ENCODE measurements around the gene KIF26A.

The KIF26A gene

DNA sequence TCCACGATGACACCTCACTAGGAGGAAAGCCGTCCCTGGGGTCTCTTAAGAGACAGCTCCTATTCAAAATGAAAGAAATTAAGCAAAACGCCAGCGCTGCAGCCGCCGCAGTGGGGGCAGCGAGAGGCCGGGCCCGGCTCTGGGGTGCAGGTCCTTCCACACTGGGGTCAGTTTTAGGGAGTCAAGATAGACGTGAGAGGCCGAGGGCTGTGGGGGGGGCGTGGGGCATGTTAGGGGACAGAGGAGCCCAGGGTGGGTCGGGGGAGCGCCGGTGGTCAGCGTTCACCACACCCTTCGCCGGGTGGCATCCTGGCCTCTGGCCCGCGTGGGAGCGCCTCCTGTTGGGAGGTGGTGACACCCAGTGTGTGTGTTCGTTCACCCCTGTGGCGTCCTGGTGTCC, 25.7 kb downstream of the KIF26A start:
- H3K27ac ChIP-seq: no peak overlapping the region
- TF ChIP-seq, protein P1, sequence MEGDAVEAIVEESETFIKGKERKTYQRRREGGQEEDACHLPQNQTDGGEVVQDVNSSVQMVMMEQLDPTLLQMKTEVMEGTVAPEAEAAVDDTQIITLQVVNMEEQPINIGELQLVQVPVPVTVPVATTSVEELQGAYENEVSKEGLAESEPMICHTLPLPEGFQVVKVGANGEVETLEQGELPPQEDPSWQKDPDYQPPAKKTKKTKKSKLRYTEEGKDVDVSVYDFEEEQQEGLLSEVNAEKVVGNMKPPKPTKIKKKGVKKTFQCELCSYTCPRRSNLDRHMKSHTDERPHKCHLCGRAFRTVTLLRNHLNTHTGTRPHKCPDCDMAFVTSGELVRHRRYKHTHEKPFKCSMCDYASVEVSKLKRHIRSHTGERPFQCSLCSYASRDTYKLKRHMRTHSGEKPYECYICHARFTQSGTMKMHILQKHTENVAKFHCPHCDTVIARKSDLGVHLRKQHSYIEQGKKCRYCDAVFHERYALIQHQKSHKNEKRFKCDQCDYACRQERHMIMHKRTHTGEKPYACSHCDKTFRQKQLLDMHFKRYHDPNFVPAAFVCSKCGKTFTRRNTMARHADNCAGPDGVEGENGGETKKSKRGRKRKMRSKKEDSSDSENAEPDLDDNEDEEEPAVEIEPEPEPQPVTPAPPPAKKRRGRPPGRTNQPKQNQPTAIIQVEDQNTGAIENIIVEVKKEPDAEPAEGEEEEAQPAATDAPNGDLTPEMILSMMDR (conservative IDR thresholded peaks at IDR 0.05): no peak
- no peak for TF ChIP-seq ZFX (IDR thresholded peaks at IDR 0.05)

GRCh38 chr14:104164512-104164911, 26.1 kb downstream of the KIF26A start:
- no peak overlapping the region for H3K27ac ChIP-seq
- no peak for TF ChIP-seq ZFX (IDR thresholded peaks at IDR 0.05)
- TF ChIP-seq, protein P1 (conservative IDR thresholded peaks at IDR 0.05): no peak

DNA sequence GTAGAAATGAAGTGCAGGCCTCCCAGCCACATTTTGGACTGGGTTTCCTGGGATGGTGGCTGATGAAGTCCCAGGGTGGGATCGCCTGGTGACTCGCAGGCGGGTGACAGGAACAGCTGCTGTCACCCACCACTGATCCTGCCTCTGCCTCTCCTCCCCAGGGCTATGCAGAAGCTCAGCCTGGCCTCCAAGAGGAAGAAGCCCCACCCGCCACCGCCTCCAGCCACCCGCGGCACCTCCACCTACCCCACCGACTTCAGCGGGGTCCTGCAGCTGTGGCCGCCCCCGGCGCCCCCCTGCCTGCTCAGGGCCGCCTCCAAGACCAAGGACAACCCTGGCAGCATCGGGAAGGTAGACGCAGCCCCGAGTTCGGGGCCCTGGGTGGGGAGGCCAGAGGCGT, 28.3 kb downstream of the KIF26A start:
- no peak overlapping the region for H3K27ac ChIP-seq
- no peak for TF ChIP-seq ZFX (IDR thresholded peaks at IDR 0.05)
- TF ChIP-seq, protein P1 (conservative IDR thresholded peaks at IDR 0.05): no peak

GRCh38 chr14:104168603-104169002, 30.2 kb downstream of the KIF26A start:
- no peak for TF ChIP-seq ZFX (IDR thresholded peaks at IDR 0.05)
- TF ChIP-seq, protein P1 (conservative IDR thresholded peaks at IDR 0.05): no peak
- H3K27ac ChIP-seq: no peak overlapping the region

- no peak for TF ChIP-seq ZFX (IDR thresholded peaks at IDR 0.05)
- TF ChIP-seq, protein P1 (conservative IDR thresholded peaks at IDR 0.05): no peak
- H3K27ac ChIP-seq: no peak overlapping the region
Measured at GRCh38 chr14:104169005-104169698, 30.8 kb downstream of the KIF26A start.

DNA sequence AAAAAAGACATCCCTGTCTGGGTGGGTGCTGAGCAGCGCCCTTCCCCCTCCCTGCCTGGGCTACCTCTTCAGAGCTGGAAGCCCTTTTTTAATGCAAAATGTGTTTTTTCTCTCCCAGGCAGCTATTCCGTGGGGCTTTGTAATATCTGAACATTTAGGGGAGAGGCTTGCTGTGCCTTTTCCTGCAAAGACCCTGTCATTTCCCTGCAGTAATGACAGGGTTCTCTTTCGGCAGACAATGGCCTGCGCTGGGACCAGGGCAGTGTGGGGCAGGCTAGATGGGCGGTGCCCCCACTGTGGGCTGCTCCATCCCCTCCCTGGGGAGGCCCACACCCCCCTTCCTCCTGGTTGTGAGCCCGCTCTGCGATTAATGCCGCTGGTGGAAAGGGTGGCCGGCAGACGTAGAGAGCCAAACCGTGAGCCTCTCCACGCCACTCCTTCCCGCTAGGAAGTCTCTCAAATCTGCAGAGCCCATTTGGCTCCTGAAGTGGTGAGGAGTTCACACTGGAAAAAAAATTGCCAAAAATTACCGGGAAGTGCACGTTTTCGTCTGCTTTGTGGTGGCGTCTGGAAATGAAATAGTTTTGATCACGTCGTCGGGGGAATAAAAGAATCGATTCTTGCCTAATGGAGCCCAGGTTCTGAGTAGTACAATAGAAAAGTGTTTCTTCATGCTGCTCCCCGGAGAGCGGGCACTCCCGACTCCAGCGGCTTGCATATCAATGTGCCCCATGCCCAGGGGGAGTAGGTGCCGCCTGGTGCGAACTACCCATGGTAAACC, 31.5 kb downstream of the KIF26A start:
- no peak overlapping the region for H3K27ac ChIP-seq
- TF ChIP-seq, protein P1 (conservative IDR thresholded peaks at IDR 0.05): no peak
- no peak for TF ChIP-seq ZFX (IDR thresholded peaks at IDR 0.05)

- no peak for TF ChIP-seq ZFX (IDR thresholded peaks at IDR 0.05)
- TF ChIP-seq, protein P1 (conservative IDR thresholded peaks at IDR 0.05): no peak
Measured at GRCh38 chr14:104171029-104171697, 32.8 kb downstream of the KIF26A start.

More at GRCh38 chr14:104171029-104171697, 32.8 kb downstream of the KIF26A start:
- no peak overlapping the region for H3K27ac ChIP-seq
